Fibroblast of skin of abdomen (primary cell): ENCODE data around the gene MORN1.

Source experiments
- DNase-seq: peaks from one replicate; pipeline ENCODE4 v3.0.0-alpha.2; 2013

The MORN1 gene

DNA sequence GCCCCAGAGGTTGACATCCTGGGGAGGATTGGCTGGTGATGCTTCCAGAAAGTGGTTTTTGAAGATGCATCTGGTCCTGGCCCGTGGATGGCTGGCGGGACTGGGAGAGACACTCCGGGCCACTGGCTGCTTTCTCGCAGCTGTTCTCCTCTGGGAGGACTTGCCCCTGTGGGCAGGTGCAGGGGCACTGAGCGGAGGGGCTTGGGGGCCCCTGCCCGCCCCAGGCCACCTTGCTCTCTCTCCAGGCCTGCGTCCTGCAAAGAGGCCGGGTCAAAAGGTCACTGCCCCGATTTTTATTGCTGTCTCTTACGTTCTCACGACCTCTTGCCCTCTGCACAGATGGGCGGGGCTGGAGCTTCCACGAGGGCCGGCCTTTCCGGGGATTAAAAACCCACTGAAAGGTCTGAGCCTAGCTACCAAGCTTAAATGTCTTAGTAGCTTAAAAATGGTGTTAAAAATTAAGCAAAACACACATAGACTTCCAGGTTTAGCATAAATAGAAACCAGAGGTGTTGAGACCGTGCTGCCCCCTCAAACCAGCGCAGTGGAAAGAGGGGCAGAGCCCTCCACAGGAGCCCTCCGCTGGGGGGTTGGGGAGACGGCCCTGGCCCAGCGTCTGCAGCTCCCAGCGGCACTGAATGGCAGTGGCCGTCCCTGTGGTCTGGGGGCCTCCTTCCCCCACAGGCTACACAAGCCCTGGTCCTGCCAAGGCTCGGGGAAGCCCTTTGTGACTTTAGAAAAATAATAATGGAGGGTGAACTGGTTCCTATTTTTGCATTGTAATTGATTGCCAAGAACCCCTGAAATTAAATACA, 119.3 kb downstream of the MORN1 start:
- no peak for DNase-seq
